Mesenchymal stem cell (in vitro differentiated cells and primary cell): Measurements from ENCODE around the gene RBM6.
A peak's percentile ranks its signal among the peaks of the same experiment; 100 is the strongest.

Experiments
- DNase-seq: peaks from one replicate; pipeline ENCODE4 v3.0.0-alpha.2; 2013
- H2AFZ ChIP-seq: one replicate; pipeline ENCODE4 v1.6.1; 2013; ENCODE audit warnings: low read depth, mild to moderate bottlenecking, control low read depth, inconsistent platforms, low read length, moderate library complexity
- H2AK5ac ChIP-seq: 2 replicates; pipeline ENCODE4 v1.6.1; 2013; ENCODE audit warnings: low read length, moderate library complexity, mild to moderate bottlenecking, inconsistent platforms; ENCODE audit not compliant: severe bottlenecking
- H2BK120ac ChIP-seq: one replicate; pipeline ENCODE4 v1.6.1; 2013; ENCODE audit warnings: low read depth, mild to moderate bottlenecking, inconsistent platforms, low read length, moderate library complexity
- H2BK12ac ChIP-seq, 2 experiments: one replicate each; pipeline ENCODE4 v1.6.1; 2013; ENCODE audit warnings: inconsistent platforms in 2 of 2, low read length in 2 of 2, mild to moderate bottlenecking in 2 of 2, moderate library complexity in 2 of 2, control low read depth in 1 of 2
- H2BK15ac ChIP-seq: one replicate; pipeline ENCODE4 v1.6.1; 2013; ENCODE audit warnings: mild to moderate bottlenecking, low read depth, inconsistent platforms; ENCODE audit not compliant: poor library complexity, severe bottlenecking
- H2BK5ac ChIP-seq: 2 replicates; pipeline ENCODE4 v1.6.1; 2013; ENCODE audit warnings: low read depth, mild to moderate bottlenecking, low read length, control low read depth, inconsistent platforms; ENCODE audit not compliant: poor library complexity, severe bottlenecking
- H3K14ac ChIP-seq, 2 experiments: one replicate each; pipeline ENCODE4 v1.6.1; 2013; ENCODE audit warnings: inconsistent platforms in 2 of 2, low read length in 2 of 2, control low read depth in 1 of 2, mild to moderate bottlenecking in 1 of 2, moderate library complexity in 1 of 2
- H3K18ac ChIP-seq, 2 experiments: one replicate each; pipeline ENCODE4 v1.6.1; 2013; ENCODE audit warnings: inconsistent platforms in 2 of 2, low read length in 2 of 2, control low read depth in 1 of 2, low read depth in 1 of 2, mild to moderate bottlenecking in 1 of 2
- H3K23ac ChIP-seq, 2 experiments: one replicate each; pipeline ENCODE4 v1.6.1; 2013; ENCODE audit warnings: inconsistent platforms in 2 of 2, low read length in 2 of 2, mild to moderate bottlenecking in 2 of 2, moderate library complexity in 2 of 2, control low read depth in 1 of 2
- H3K27ac ChIP-seq: 2 replicates; pipeline ENCODE4 v1.5.1; 2013; ENCODE audit warnings: mild to moderate bottlenecking, moderate library complexity, low read length, control low read depth, inconsistent platforms; ENCODE audit not compliant: poor library complexity, severe bottlenecking
- H3K27me3 ChIP-seq, 2 experiments: 2 replicates each; pipeline versions ENCODE4 v1.6.1 to v1.7.0; 2013; ENCODE audit warnings: low read length in 2 of 2, mild to moderate bottlenecking in 2 of 2, moderate library complexity in 2 of 2, control low read depth in 1 of 2, inconsistent platforms in 1 of 2; ENCODE audit not compliant: control insufficient read depth in 1 of 2, insufficient read depth in 1 of 2
- H3K36me3 ChIP-seq, 2 experiments: 2 replicates each; pipeline versions ENCODE4 v1.6.1 to v1.7.0; 2013; ENCODE audit warnings: low read length in 2 of 2, control low read depth in 1 of 2, inconsistent platforms in 1 of 2, low read depth in 1 of 2, mild to moderate bottlenecking in 1 of 2; ENCODE audit not compliant: insufficient read depth in 2 of 2, control insufficient read depth in 1 of 2
- H3K4ac ChIP-seq, 2 experiments: one replicate each; pipeline ENCODE4 v1.6.1; 2013; ENCODE audit warnings: inconsistent platforms in 2 of 2, low read length in 2 of 2, mild to moderate bottlenecking in 2 of 2, moderate library complexity in 2 of 2, control low read depth in 1 of 2, low read depth in 1 of 2
- H3K4me1 ChIP-seq: 2 replicates; pipeline ENCODE4 v1.6.1; 2013; ENCODE audit warnings: low read depth, low read length, control low read depth; ENCODE audit not compliant: control insufficient read depth, insufficient read depth
- H3K4me2 ChIP-seq: 2 replicates; pipeline ENCODE4 v1.6.1; 2013; ENCODE audit warnings: low read length, mild to moderate bottlenecking, inconsistent platforms; ENCODE audit not compliant: poor library complexity, severe bottlenecking
- H3K4me3 ChIP-seq, 2 experiments: 2 replicates each; pipeline versions ENCODE4 v1.5.1 to v1.7.0; 2013; ENCODE audit warnings: low read length in 2 of 2, mild to moderate bottlenecking in 2 of 2, control low read depth in 1 of 2, low read depth in 1 of 2; ENCODE audit not compliant: insufficient read depth in 1 of 2
- H3K79me1 ChIP-seq: replicated peaks from 2 replicates; pipeline ENCODE4 v1.6.1; 2013; ENCODE audit warnings: mild to moderate bottlenecking, control low read depth, low read length, inconsistent platforms; ENCODE audit not compliant: poor library complexity, severe bottlenecking
- H3K9ac ChIP-seq: 2 replicates; pipeline ENCODE4 v1.7.0; 2013; ENCODE audit warnings: mild to moderate bottlenecking, low read length, moderate library complexity
- H3K9me3 ChIP-seq: 2 replicates; pipeline ENCODE4 v1.7.0; 2013; ENCODE audit warnings: mild to moderate bottlenecking, low read length; ENCODE audit not compliant: control insufficient read depth
- H4K8ac ChIP-seq: one replicate; pipeline ENCODE4 v1.6.1; 2013; ENCODE audit warnings: inconsistent platforms, mild to moderate bottlenecking, low read length, moderate library complexity
- H4K91ac ChIP-seq: one replicate; pipeline ENCODE4 v1.6.1; 2013; ENCODE audit warnings: mild to moderate bottlenecking, low read length, inconsistent platforms
- WGBS: methylation state at CpG from one replicate; pipeline ENCODE4 v1.1.7; 2013; ENCODE audit warnings: mixed read lengths; 5-methylcytosine and 5-hydroxymethylcytosine counted together

Gene RBM6

GRCh38 chr3:49927798-49928197, 12.2 kb upstream of the RBM6 start:
- WGBS: 99% methylated on average over 5 of the region's 5 CpGs
- H2AFZ ChIP-seq: no peak overlapping the region

GRCh38 chr3:49928481-49929017, 11.4 kb upstream of the RBM6 start:
- Histone ChIP-seq H3K79me1 (peaks cover 8% of the 10 kb centered on the region), H2BK12ac (no peak overlapping the region), H3K4me3 (peak overlapping the region in 1 of 2 experiments; percentile 91), H3K36me3 (peaks cover 0 to 3% of the 10 kb centered on the region in 2 experiments), H3K23ac (no peak overlapping the region), H2AK5ac (no peak overlapping the region), H3K27me3 (no peaks in the 10 kb centered on the region), H2BK5ac (no peak overlapping the region), H3K4ac (peak overlapping the region in 1 of 2 experiments; percentile 41), H2AFZ (no peak overlapping the region), H3K9ac (peak overlapping the region; percentile 89), H3K4me1 (peaks cover 8% of the 10 kb centered on the region), H3K9me3 (no peaks in the 10 kb centered on the region), H2BK120ac (no peak overlapping the region), H4K91ac (peak overlapping the region; percentile 18), H3K4me2 (no peak overlapping the region), H3K18ac (no peak overlapping the region), H2BK15ac (no peak overlapping the region), H4K8ac (peak overlapping the region; percentile 45), H3K14ac (no peak overlapping the region), H3K27ac (no peak overlapping the region)
- WGBS: 95% methylated on average over 5 of the region's 5 CpGs
- DNase-seq: no peak

More at GRCh38 chr3:49927798-49928197, 12.2 kb upstream of the RBM6 start:
- H3K9me3 ChIP-seq: no peaks in the 10 kb centered on the region
- peaks cover 0 to 7% of the 10 kb centered on the region in 2 experiments for H3K36me3 ChIP-seq
- no peak overlapping the region for H3K27ac ChIP-seq
- no peak overlapping the region for H3K23ac ChIP-seq
- no peak overlapping the region for H4K91ac ChIP-seq
- no peak for DNase-seq
- H3K9ac ChIP-seq: no peak overlapping the region
- H4K8ac ChIP-seq: no peak overlapping the region
- H3K27me3 ChIP-seq: no peaks in the 10 kb centered on the region
- no peak overlapping the region for H3K4me2 ChIP-seq
- no peak overlapping the region for H2BK5ac ChIP-seq
- no peak overlapping the region for H3K14ac ChIP-seq
- H2BK120ac ChIP-seq: no peak overlapping the region
- H3K79me1 ChIP-seq: peaks cover 8% of the 10 kb centered on the region
- H3K18ac ChIP-seq: no peak overlapping the region
- no peak overlapping the region for H3K4ac ChIP-seq
- no peak overlapping the region for H2BK12ac ChIP-seq
- H3K4me3 ChIP-seq: no peak overlapping the region
- H2AK5ac ChIP-seq: no peak overlapping the region
- peaks cover 8% of the 10 kb centered on the region for H3K4me1 ChIP-seq
- H2BK15ac ChIP-seq: no peak overlapping the region

GRCh38 chr3:49929291-49930167, 10.4 kb upstream of the RBM6 start, which contains the start of gene MON1A:
Gene MON1A, minus strand, starts transcription at chr3:49929811. Its CDS starts 16,465 bp downstream, at chr3:49913346.
- DNase-seq: peak; percentile 92
- Histone ChIP-seq H3K9ac (peak within 1 kb of the TSS; percentile 89), H3K23ac (no peak within 1 kb of the TSS), H3K18ac (peak within 1 kb of the TSS; percentile 53 to 91), H3K27ac (no peak within 1 kb of the TSS), H2BK120ac (no peak within 1 kb of the TSS), H2AFZ (peak within 1 kb of the TSS; percentile 97), H3K79me1 (peaks cover 8% of the 10 kb centered on the region), H3K36me3 (no peaks in the 10 kb centered on the region), H2AK5ac (no peak within 1 kb of the TSS), H2BK15ac (no peak within 1 kb of the TSS), H3K4me3 (peak within 1 kb of the TSS; percentile 78 to 91), H3K4me1 (peaks cover 8% of the 10 kb centered on the region), H3K4ac (peak within 1 kb of the TSS; percentile 4 to 54), H2BK5ac (no peak within 1 kb of the TSS), H4K8ac (peak within 1 kb of the TSS; percentile 95), H3K14ac (peak within 1 kb of the TSS in 1 of 2 experiments; percentile 63), H4K91ac (peak within 1 kb of the TSS; percentile 52), H2BK12ac (peak within 1 kb of the TSS in 1 of 2 experiments; percentile 0), H3K27me3 (no peaks in the 10 kb centered on the region), H3K4me2 (peak within 1 kb of the TSS; percentile 63), H3K9me3 (no peaks in the 10 kb centered on the region)
- under 1% methylated on average over 51 of the region's 56 CpGs for WGBS

- H2BK120ac ChIP-seq: no peak overlapping the region
- WGBS: 76% methylated on average over 16 of the region's 16 CpGs
These were observed 9.7 kb upstream of the RBM6 start for GRCh38 chr3:49930168-49930690.

More at GRCh38 chr3:49930168-49930690, 9.7 kb upstream of the RBM6 start:
- H3K9me3 ChIP-seq: no peaks in the 10 kb centered on the region
- H2BK15ac ChIP-seq: no peak overlapping the region
- no peak overlapping the region for H2BK12ac ChIP-seq
- peak overlapping the region; percentile 95 for H4K8ac ChIP-seq
- DNase-seq: no peak
- H3K18ac ChIP-seq: peak overlapping the region; percentile 26 to 66
- H3K23ac ChIP-seq: no peak overlapping the region
- no peak overlapping the region for H2BK5ac ChIP-seq
- peak overlapping the region; percentile 52 for H4K91ac ChIP-seq
- peak overlapping the region; percentile 63 for H3K4me2 ChIP-seq
- H3K4ac ChIP-seq: no peak overlapping the region
- H3K4me1 ChIP-seq: peaks cover 8% of the 10 kb centered on the region
- peaks cover 8% of the 10 kb centered on the region for H3K79me1 ChIP-seq
- no peak overlapping the region for H3K27ac ChIP-seq
- peak overlapping the region in 1 of 2 experiments; percentile 91 for H3K4me3 ChIP-seq
- H3K27me3 ChIP-seq: no peaks in the 10 kb centered on the region
- H3K9ac ChIP-seq: peak overlapping the region; percentile 89
- peak overlapping the region in 1 of 2 experiments; percentile 63 for H3K14ac ChIP-seq
- H3K36me3 ChIP-seq: no peaks in the 10 kb centered on the region
- H2AK5ac ChIP-seq: no peak overlapping the region
- peak overlapping the region; percentile 97 for H2AFZ ChIP-seq
